Kidney epithelial cell (primary cell): ENCODE results near the gene ANXA6. TPM values are rescaled to one million over a fixed set of nuclear protein-coding genes. Genes with fewer than 3 reads are reported as not detected.

ENCODE experiments used
- DNase-seq: peaks from one replicate; pipeline ENCODE4 v3.0.0-alpha.2; 2010; ENCODE audit warnings: low read depth
- H3K27me3 ChIP-seq: 2 replicates; pipeline ENCODE4 v1.6.0; 2011; ENCODE audit warnings: low read length; ENCODE audit not compliant: control insufficient read depth, insufficient read depth
- H3K36me3 ChIP-seq: 2 replicates; pipeline ENCODE4 v1.5.1; 2011; ENCODE audit warnings: low read length; ENCODE audit not compliant: control insufficient read depth, insufficient read depth
- H3K4me3 ChIP-seq: 2 replicates; pipeline ENCODE4 v1.5.1; 2011; ENCODE audit warnings: low read depth, mild to moderate bottlenecking, control low read depth, low read length
- total RNA-seq: library from RNA; depleted of rRNA; stranded (reverse); fragments of >200 nt; gene quantifications from 2 replicates; pipeline ENCODE4 v1.2.3, GENCODE V29; 2015
- TF ChIP-seq, protein P1 (sequence below): IDR thresholded peaks from 2 replicates; pipeline ENCODE4 v1.5.1; 2011; ENCODE audit warnings: mild to moderate bottlenecking, moderate library complexity, low read length, control low read depth, inconsistent platforms; ENCODE audit not compliant: insufficient read depth, poor library complexity, severe bottlenecking

ANXA6 gene
- total RNA-seq, 1 donor from 2014 or later = 59.9 TPM

- H3K27me3 ChIP-seq = no peaks in the 10 kb centered on the region
- DNase-seq = no peak
Observed at GRCh38 chr5:151182976-151183375, 25.4 kb upstream of the ANXA6 start.

GRCh38 chr5:151182524-151182900 lies 24.9 kb upstream of the ANXA6 start:
- Histone ChIP-seq H3K27me3 (no peaks in the 10 kb centered on the region), H3K36me3 (no peaks in the 10 kb centered on the region), H3K4me3 (no peak overlapping the region)
- DNase-seq = no peak
- TF ChIP-seq, protein P1, sequence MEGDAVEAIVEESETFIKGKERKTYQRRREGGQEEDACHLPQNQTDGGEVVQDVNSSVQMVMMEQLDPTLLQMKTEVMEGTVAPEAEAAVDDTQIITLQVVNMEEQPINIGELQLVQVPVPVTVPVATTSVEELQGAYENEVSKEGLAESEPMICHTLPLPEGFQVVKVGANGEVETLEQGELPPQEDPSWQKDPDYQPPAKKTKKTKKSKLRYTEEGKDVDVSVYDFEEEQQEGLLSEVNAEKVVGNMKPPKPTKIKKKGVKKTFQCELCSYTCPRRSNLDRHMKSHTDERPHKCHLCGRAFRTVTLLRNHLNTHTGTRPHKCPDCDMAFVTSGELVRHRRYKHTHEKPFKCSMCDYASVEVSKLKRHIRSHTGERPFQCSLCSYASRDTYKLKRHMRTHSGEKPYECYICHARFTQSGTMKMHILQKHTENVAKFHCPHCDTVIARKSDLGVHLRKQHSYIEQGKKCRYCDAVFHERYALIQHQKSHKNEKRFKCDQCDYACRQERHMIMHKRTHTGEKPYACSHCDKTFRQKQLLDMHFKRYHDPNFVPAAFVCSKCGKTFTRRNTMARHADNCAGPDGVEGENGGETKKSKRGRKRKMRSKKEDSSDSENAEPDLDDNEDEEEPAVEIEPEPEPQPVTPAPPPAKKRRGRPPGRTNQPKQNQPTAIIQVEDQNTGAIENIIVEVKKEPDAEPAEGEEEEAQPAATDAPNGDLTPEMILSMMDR = no peak

More at GRCh38 chr5:151182976-151183375, 25.4 kb upstream of the ANXA6 start:
- Histone ChIP-seq H3K4me3 (no peak overlapping the region), H3K36me3 (no peaks in the 10 kb centered on the region)
- TF ChIP-seq, protein P1 = no peak

DNA sequence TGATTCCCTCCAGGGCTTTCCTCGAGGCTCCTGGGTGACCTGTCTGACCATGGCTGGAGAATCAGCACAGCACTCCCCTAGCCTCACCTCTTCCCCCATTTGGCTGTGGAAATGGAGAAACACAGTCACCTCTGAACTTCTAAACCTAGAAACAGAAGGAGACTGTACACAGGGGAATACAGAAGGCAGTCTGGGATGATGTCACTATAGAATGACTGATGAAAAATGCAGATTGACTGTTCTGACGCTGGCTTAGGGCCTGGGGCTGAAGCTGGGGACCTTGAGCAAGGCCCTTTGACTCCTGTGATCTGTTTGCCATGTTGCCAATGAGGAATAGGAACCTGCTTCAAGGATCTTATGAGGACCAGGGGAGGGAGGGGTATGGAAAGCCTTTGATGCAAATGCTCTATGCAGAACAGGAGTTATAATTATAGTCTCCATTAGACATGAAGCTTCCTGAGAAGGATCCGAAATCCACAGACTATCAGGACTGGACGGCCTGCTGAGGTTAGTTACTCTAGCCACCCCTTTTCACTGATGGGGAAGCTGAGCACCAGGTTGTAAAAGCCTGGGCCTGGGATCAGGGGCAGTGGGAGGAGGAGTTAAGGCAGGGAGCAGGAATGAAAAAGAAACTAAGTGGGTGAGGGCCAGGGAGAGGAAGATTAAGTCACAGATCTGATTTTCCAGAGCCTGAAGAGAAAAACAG lies 24.4 kb upstream of the ANXA6 start:
- no peak overlapping the region for H3K4me3 ChIP-seq
- TF ChIP-seq, protein P1 = no peak
- H3K27me3 ChIP-seq = no peaks in the 10 kb centered on the region
- H3K36me3 ChIP-seq = no peaks in the 10 kb centered on the region
- no peak for DNase-seq

- DNase-seq = no peak
- no peaks in the 10 kb centered on the region for H3K36me3 ChIP-seq
- TF ChIP-seq, protein P1 = no peak
- no peak overlapping the region for H3K4me3 ChIP-seq
- no peaks in the 10 kb centered on the region for H3K27me3 ChIP-seq
Observed at GRCh38 chr5:151180291-151180690, 22.7 kb upstream of the ANXA6 start.

DNA sequence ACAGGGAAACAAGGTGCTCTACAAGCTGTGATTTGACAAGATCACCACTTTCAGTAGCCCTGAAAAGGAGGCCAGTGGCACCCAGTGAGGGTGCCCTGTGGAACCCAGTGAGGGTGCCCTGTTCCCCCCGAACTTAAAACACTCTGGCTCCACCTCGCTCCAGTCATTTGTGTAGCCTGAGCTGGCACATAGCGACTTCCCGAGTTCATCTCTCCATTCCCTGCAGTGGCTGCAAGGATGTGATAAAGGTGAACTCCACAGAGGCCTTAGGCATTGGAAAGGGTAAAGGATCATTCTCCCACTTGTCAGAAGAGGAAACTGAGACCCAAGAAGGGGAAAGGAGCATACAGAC lies 21.9 kb upstream of the ANXA6 start:
- TF ChIP-seq, protein P1 = no peak
- Histone ChIP-seq H3K36me3 (no peaks in the 10 kb centered on the region), H3K4me3 (no peak overlapping the region), H3K27me3 (no peaks in the 10 kb centered on the region)
- DNase-seq = no peak
